GM19193 (cell line): ENCODE results near the gene IFRD2.
A peak's percentile ranks its signal among the peaks of the same experiment; 100 is the strongest.

Experiments
- POLR2A ChIP-seq: IDR thresholded peaks from 4 replicates; pipeline ENCODE4 v1.6.1; 2011; ENCODE audit not compliant: insufficient read depth, insufficient read length; ENCODE audit errors: extremely low read depth

IFRD2 gene

GRCh38 chr3:50327943-50328691, 35.9 kb upstream of the IFRD2 start, which contains the start of gene TUSC2:
Gene TUSC2, minus strand, starts transcription at chr3:50328223. Its CDS starts 124 bp downstream, at chr3:50328099.
- TF ChIP-seq POLR2A = peak; percentile 85

- TF ChIP-seq POLR2A = no peak
Measured at GRCh38 chr3:50327129-50327528, 34.9 kb upstream of the IFRD2 start.

GRCh38 chr3:50326182-50326541, 33.9 kb upstream of the IFRD2 start:
- no peak for TF ChIP-seq POLR2A

- no peak for TF ChIP-seq POLR2A
Measured at GRCh38 chr3:50325497-50326181, 33.4 kb upstream of the IFRD2 start.

- no peak for TF ChIP-seq POLR2A
Measured at GRCh38 chr3:50325113-50325480, 32.9 kb upstream of the IFRD2 start.

GRCh38 chr3:50324351-50325112, 32.3 kb upstream of the IFRD2 start:
- no peak for TF ChIP-seq POLR2A

- TF ChIP-seq POLR2A = peak; percentile 10
Measured at GRCh38 chr3:50323614-50324199, 31.5 kb upstream of the IFRD2 start.

- no peak for TF ChIP-seq POLR2A
Measured at GRCh38 chr3:50323092-50323600, 30.9 kb upstream of the IFRD2 start.

- no peak for TF ChIP-seq POLR2A
Measured at GRCh38 chr3:50322386-50323091, 30.3 kb upstream of the IFRD2 start, which contains the start of gene HYAL2. Gene HYAL2, minus strand, starts transcription at chr3:50322745. Its CDS starts 2,256 bp downstream, at chr3:50320489.

- no peak for TF ChIP-seq POLR2A
Measured at GRCh38 chr3:50322115-50322385, 29.8 kb upstream of the IFRD2 start.

- peak; percentile 58 for TF ChIP-seq POLR2A
Measured at GRCh38 chr3:50321336-50322114, 29.3 kb upstream of the IFRD2 start.

GRCh38 chr3:50320853-50321335, 28.7 kb upstream of the IFRD2 start:
- no peak for TF ChIP-seq POLR2A

- no peak for TF ChIP-seq POLR2A
Measured at GRCh38 chr3:50319894-50320625, 27.8 kb upstream of the IFRD2 start.
